Measurements from ENCODE around the gene AADACL2. TPM values are rescaled to one million over a fixed set of nuclear protein-coding genes. Genes with fewer than 3 reads are reported as not detected.

Gene AADACL2
- total RNA-seq, 2 experiments from 2014 or later: not detected

DNA sequence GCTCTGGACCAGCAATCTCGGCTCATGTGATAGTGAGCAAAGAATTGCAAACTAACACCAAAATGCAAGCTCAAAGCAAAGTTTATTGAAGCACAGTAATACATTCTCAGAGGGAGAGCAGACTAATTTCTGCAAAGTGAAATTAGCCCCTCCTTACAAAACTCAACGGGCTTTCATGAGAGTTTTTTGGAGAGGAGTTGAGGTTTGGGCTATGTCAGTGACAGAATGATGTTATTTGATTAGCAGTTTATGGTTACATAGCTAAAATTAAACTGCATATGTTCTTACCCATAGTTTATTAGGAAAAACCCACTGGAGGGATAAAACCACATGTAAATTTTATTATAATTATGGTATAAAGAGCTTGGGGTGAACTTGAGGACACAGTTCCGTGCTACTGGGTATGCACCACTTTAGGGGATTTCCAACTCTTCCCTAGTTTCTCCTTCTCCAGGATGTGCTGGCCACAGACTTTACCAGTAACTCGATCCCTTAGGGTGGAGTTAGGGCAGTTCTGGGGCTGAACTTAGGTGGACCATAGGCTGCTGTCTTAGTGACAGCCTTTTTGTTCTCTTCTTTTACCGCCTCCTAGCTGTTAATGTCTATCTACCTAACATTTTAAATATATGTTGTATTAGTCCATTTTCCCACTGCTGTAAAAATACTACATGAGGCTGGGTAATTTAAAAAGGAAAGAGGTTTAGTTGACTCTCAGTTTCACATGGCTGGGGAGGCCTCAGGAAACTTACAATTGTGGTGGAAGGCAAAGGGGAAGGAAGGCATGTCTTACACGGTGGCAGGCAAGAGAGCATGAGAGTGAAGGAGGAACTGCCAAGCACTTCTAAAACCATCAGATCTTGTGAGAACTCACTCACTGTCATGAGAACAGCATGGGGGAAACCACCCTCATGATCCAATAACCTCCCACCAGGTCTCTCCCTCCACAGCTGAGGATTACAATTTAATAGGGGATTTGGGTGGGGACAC, 8.9 kb upstream of the AADACL2 start:
- no peak for TF ChIP-seq CTCF (IDR thresholded peaks at IDR 0.05)
- H3K4me3 Mint-ChIP-seq: no peak overlapping the region
- H3K27me3 Mint-ChIP-seq: no peaks in the 10 kb centered on the region
- Histone ChIP-seq H3K27me3 (ENCODE audit: control insufficient read depth in 1 of 2, insufficient read depth in 2 of 2, low read length in 2 of 2) (no peaks in the 10 kb centered on the region), H3K36me3 (ENCODE audit: insufficient read depth, low read length) (no peaks in the 10 kb centered on the region), H3K9me3 (ENCODE audit: control insufficient read depth in 1 of 2, insufficient read depth in 1 of 2, low read length in 2 of 2) (no peaks in the 10 kb centered on the region), H3K27ac (ENCODE audit: low read depth in 1 of 2, low read length in 2 of 2) (no peak overlapping the region), H3K4me3 (ENCODE audit: low read length) (no peak overlapping the region), H3K4me1 (ENCODE audit: insufficient read depth, low read length) (no peaks in the 10 kb centered on the region)
- intact Hi-C loops (cut with DNase I, micrococcal nuclease): no loop called here
- no peak for ATAC-seq (ENCODE audit: poor library complexity)
- POLR2A ChIA-PET: no interaction called here
- DNase-seq: no peak
- H3K9me3 Mint-ChIP-seq: peaks cover 4% of the 10 kb centered on the region
- no peak overlapping the region for H3K27ac Mint-ChIP-seq
- H3K4me1 Mint-ChIP-seq (ENCODE audit: low read depth): no peaks in the 10 kb centered on the region
- H3K36me3 Mint-ChIP-seq (ENCODE audit: low read depth): no peaks in the 10 kb centered on the region
- CTCF ChIA-PET: no interaction called here

DNA sequence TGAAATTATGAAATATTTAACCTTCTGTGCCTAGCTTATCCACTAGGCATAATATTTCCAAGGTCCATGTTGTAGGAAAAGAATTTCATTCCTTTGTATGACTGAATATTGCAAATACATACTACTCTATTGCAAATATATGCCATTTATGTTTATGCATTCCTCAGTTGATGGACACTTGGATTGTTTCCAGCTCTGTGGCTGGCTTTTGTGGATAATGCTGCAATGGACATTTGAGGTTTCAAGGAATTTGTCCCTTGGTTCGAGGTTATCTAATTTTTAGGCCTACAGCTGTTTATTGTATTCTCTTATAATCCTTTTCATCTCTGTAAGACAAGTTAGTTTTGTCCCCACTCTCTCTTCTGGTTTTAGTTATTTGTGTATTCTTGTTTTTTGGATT, 7.7 kb upstream of the AADACL2 start:
- Mint-ChIP-seq H3K4me3 (no peak overlapping the region), H3K27ac (no peak overlapping the region), H3K36me3 (ENCODE audit: low read depth) (no peaks in the 10 kb centered on the region), H3K27me3 (peaks cover 10% of the 10 kb centered on the region), H3K9me3 (peaks cover 4% of the 10 kb centered on the region), H3K4me1 (ENCODE audit: low read depth) (no peaks in the 10 kb centered on the region)
- no peaks in the 10 kb centered on the region for H3K36me3 ChIP-seq (ENCODE audit: insufficient read depth, low read length)
- H3K4me1 ChIP-seq (ENCODE audit: insufficient read depth, low read length): no peaks in the 10 kb centered on the region
- ATAC-seq (ENCODE audit: poor library complexity) (no peak), DNase-seq (no peak)
- H3K9me3 ChIP-seq (ENCODE audit: control insufficient read depth in 1 of 2, insufficient read depth in 1 of 2, low read length in 2 of 2): no peaks in the 10 kb centered on the region
- POLR2A ChIA-PET: no interaction called here
- intact Hi-C loops (cut with DNase I, micrococcal nuclease): no loop called here
- CTCF ChIA-PET: no interaction called here
- no peak overlapping the region for H3K27ac ChIP-seq (ENCODE audit: low read depth in 1 of 2, low read length in 2 of 2)
- no peak for TF ChIP-seq CTCF (IDR thresholded peaks at IDR 0.05)
- no peaks in the 10 kb centered on the region for H3K27me3 ChIP-seq (ENCODE audit: control insufficient read depth in 1 of 2, insufficient read depth in 2 of 2, low read length in 2 of 2)
- H3K4me3 ChIP-seq (ENCODE audit: low read length): no peak overlapping the region

- no peaks in the 10 kb centered on the region for H3K9me3 ChIP-seq (ENCODE audit: control insufficient read depth in 1 of 2, insufficient read depth in 1 of 2, low read length in 2 of 2)
- H3K36me3 Mint-ChIP-seq (ENCODE audit: low read depth): no peaks in the 10 kb centered on the region
- no peak overlapping the region for H3K27ac Mint-ChIP-seq
- H3K4me3 Mint-ChIP-seq: no peak overlapping the region
- ChIA-PET POLR2A (no interaction called here), CTCF (no interaction called here)
- H3K27ac ChIP-seq (ENCODE audit: low read depth in 1 of 2, low read length in 2 of 2): no peak overlapping the region
- intact Hi-C loops (cut with DNase I, micrococcal nuclease): no loop called here
- DNase-seq (no peak), ATAC-seq (ENCODE audit: poor library complexity) (no peak)
- H3K9me3 Mint-ChIP-seq: peaks cover 5% of the 10 kb centered on the region
- no peaks in the 10 kb centered on the region for H3K4me1 Mint-ChIP-seq (ENCODE audit: low read depth)
- no peaks in the 10 kb centered on the region for H3K36me3 ChIP-seq (ENCODE audit: insufficient read depth, low read length)
- peaks cover 12% of the 10 kb centered on the region for H3K27me3 Mint-ChIP-seq
- no peak overlapping the region for H3K4me3 ChIP-seq (ENCODE audit: low read length)
- H3K4me1 ChIP-seq (ENCODE audit: insufficient read depth, low read length): no peaks in the 10 kb centered on the region
- no peaks in the 10 kb centered on the region for H3K27me3 ChIP-seq (ENCODE audit: control insufficient read depth in 1 of 2, insufficient read depth in 2 of 2, low read length in 2 of 2)
- no peak for TF ChIP-seq CTCF (IDR thresholded peaks at IDR 0.05)
Measured at GRCh38 chr3:151732861-151733260, 866 bp upstream of the AADACL2 start.
